Measurements from ENCODE around the gene ZNRD2. TPM values are rescaled to one million over a fixed set of nuclear protein-coding genes. Genes with fewer than 3 reads are reported as not detected.

ZNRD2 gene
- total RNA-seq, 4 donors from 2014 or later = 33.2 to 48.0 (median 40.0) TPM

DNA sequence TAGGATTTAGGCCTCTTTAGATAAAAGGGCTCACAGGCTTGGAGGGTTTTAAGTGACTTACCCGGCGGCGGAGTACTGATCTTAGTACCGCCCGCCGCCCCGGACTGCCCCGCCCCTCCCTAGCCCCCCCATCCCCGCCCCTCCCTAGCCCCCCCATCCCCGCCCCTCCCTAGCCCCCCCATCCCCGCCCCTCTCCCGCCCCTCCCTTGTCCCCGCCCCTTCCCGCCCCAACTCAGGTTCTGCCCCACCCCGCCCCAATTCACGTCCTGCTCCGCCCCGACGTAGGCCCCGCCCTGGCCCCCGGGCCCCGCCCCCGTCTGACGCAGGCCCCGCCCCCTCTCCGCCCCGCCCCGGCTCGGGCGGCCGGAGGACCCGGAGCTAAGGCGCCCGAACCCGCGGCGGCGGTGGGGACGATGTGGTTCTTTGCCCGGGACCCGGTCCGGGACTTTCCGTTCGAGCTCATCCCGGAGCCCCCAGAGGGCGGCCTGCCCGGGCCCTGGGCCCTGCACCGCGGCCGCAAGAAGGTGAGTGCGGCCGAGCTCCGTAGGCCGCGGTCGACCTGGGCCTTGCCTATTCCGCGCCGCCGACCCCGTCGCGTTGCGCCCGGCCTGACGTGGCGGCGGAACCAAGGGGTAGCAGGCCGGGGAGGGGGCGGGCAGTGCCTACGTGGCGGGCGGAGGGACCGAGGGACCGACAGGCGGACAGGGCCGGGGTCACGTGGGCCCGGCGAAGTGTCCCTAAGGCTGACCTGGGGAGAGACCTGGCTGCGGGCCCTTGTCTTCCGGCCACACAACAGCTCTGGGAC, 45.3 kb upstream of the ZNRD2 start, which contains the start of gene SCYL1:
SCYL1 (plus strand) TSS at position 343 of the 805 bp plus-strand sequence; CDS start at position 414, 71 bp downstream.
- peaks cover 20 to 43% (median 22%) of the 10 kb centered on the region in 3 donors for H3K4me1 ChIP-seq
- intact Hi-C loops (cut with DNase I) = no loop called here
- TF ChIP-seq, protein P1, sequence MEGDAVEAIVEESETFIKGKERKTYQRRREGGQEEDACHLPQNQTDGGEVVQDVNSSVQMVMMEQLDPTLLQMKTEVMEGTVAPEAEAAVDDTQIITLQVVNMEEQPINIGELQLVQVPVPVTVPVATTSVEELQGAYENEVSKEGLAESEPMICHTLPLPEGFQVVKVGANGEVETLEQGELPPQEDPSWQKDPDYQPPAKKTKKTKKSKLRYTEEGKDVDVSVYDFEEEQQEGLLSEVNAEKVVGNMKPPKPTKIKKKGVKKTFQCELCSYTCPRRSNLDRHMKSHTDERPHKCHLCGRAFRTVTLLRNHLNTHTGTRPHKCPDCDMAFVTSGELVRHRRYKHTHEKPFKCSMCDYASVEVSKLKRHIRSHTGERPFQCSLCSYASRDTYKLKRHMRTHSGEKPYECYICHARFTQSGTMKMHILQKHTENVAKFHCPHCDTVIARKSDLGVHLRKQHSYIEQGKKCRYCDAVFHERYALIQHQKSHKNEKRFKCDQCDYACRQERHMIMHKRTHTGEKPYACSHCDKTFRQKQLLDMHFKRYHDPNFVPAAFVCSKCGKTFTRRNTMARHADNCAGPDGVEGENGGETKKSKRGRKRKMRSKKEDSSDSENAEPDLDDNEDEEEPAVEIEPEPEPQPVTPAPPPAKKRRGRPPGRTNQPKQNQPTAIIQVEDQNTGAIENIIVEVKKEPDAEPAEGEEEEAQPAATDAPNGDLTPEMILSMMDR (IDR thresholded peaks at IDR 0.05) = peak in 1 of 6 experiments; percentile 4
- peak in 2 of 4 donors; percentile 49 to 72 for TF ChIP-seq POLR2A (IDR thresholded peaks at IDR 0.05)
- DNase-seq = peak; percentile 46
- H3K27ac ChIP-seq = peak within 1 kb of the TSS; percentile 83 to 96 (median 90)
- H3K27me3 ChIP-seq = no peaks in the 10 kb centered on the region
- peaks cover 0 to 39% (median 0%) of the 10 kb centered on the region in 3 donors for H3K36me3 ChIP-seq
- 2 to 6% methylated on average over 5 to 12 of the region's 82 CpGs for WGBS, 2 donors
- H3K4me3 ChIP-seq = peak within 1 kb of the TSS; percentile 66 to 99 (median 85)
- H3K9me3 ChIP-seq = no peaks in the 10 kb centered on the region

DNA sequence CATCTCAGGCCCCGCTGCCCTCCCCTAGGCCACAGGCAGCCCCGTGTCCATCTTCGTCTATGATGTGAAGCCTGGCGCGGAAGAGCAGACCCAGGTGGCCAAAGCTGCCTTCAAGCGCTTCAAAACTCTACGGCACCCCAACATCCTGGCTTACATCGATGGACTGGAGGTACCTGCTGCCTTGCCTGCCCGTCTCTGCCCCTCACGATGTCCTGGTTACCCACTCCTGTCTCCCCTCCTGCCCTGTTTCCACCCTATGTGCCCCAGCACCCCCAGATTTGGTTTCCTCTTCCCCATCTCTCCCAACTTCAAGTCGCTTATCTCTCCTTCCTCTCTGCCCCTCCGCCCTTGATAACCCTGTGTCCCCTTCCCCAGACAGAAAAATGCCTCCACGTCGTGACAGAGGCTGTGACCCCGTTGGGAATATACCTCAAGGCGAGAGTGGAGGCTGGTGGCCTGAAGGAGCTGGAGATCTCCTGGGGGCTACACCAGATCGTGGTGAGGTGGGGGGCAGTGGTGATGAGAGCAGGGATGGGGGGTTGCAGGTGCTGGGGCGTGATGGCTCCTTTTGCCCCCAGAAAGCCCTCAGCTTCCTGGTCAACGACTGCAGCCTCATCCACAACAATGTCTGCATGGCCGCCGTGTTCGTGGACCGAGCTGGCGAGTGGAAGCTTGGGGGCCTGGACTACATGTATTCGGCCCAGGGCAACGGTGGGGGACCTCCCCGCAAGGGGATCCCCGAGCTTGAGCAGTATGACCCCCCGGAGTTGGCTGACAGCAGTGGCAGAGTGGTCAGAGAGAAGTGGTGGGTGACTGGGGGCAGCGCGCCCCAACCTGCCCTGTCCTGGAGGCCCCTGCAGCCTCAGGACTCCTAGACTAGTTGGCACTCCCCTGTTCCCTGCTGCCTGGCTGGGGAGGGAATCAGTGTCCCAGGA, 44.5 kb upstream of the ZNRD2 start:
- H3K36me3 ChIP-seq = peaks cover 2 to 48% (median 5%) of the 10 kb centered on the region in 3 donors
- TF ChIP-seq, protein P1 (IDR thresholded peaks at IDR 0.05) = no peak
- no peak for TF ChIP-seq POLR2A (IDR thresholded peaks at IDR 0.05)
- H3K4me3 ChIP-seq = peak overlapping the region; percentile 66 to 99 (median 85)
- H3K4me1 ChIP-seq = peaks cover 20 to 43% (median 22%) of the 10 kb centered on the region in 3 donors
- WGBS, 2 donors = 27 to 44% methylated on average over 14 to 16 of the region's 31 CpGs
- no peaks in the 10 kb centered on the region for H3K9me3 ChIP-seq
- H3K27me3 ChIP-seq = no peaks in the 10 kb centered on the region
- H3K27ac ChIP-seq = peak overlapping the region; percentile 83 to 96 (median 90)
- DNase-seq = no peak
- intact Hi-C loops (cut with DNase I) = no loop called here

DNA sequence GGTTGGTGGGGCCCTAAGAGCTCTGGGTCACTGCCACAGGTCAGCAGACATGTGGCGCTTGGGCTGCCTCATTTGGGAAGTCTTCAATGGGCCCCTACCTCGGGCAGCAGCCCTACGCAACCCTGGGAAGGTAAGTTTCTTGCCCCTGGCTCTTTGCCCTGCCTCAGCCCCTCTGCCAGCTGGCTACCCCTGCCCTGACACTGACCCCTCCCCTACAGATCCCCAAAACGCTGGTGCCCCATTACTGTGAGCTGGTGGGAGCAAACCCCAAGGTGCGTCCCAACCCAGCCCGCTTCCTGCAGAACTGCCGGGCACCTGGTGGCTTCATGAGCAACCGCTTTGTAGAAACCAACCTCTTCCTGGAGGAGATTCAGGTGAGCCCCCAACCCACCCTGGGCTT, 43.5 kb upstream of the ZNRD2 start:
- TF ChIP-seq, protein P1 (IDR thresholded peaks at IDR 0.05) = no peak
- TF ChIP-seq POLR2A (IDR thresholded peaks at IDR 0.05) = no peak
- H3K36me3 ChIP-seq = peaks cover 11 to 57% (median 14%) of the 10 kb centered on the region in 3 donors
- H3K4me1 ChIP-seq = peaks cover 20 to 43% (median 22%) of the 10 kb centered on the region in 3 donors

GRCh38 chr11:65528819-65529350, 41.4 kb upstream of the ZNRD2 start:
- Histone ChIP-seq H3K27ac (no peak overlapping the region), H3K4me3 (no peak overlapping the region), H3K4me1 (peaks cover 17 to 32% (median 22%) of the 10 kb centered on the region in 3 donors), H3K9me3 (no peaks in the 10 kb centered on the region), H3K27me3 (no peaks in the 10 kb centered on the region), H3K36me3 (peaks cover 17 to 79% (median 27%) of the 10 kb centered on the region in 3 donors)
- no peak for DNase-seq
- intact Hi-C loops (cut with DNase I) = no loop called here
- TF ChIP-seq, protein P1 (IDR thresholded peaks at IDR 0.05) = no peak
- TF ChIP-seq POLR2A (IDR thresholded peaks at IDR 0.05) = no peak
- WGBS, 2 donors = 90 to 92% methylated on average over 8 to 11 of the region's 12 CpGs

More for the DNA sequence above, 43.5 kb upstream of the ZNRD2 start:
- intact Hi-C loops (cut with DNase I) = no loop called here
- no peak for DNase-seq
- Histone ChIP-seq H3K27me3 (no peaks in the 10 kb centered on the region), H3K27ac (no peak overlapping the region), H3K4me3 (no peak overlapping the region), H3K9me3 (no peaks in the 10 kb centered on the region)
- 82 to 100% methylated on average over 2 to 4 of the region's 8 CpGs for WGBS, 2 donors
